NCI-H1694 (cell line): ENCODE results near the gene C1QL4.
"Not testable (repeated sequence)": the region's sequence is repeated elsewhere in the genome, so short reads cannot be mapped to it uniquely, and the experiment has no call there.

Experiments
- DNase-seq: peaks from one replicate; lab custom pipeline; 2025; lab: John Stamatoyannopoulos, UW

Gene C1QL4

DNA sequence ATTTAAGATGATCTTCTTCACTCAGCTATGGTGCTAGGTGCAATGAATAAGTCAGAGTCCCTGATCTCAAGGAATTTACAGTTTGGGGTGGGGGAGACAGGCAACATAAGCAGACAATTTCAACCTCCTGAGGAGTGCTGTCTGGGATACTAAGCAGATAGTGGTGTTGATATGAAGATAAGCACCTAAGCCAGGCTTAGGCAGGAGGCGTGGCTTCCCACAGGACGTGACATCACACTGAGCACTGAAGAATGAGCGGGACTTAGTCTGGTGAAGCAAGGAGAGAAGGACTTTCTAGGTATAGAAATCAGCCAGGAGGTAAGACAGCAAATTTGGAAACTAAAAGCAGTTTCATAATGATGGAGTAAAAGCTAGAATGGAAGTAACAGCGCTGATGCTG lies 35.2 kb downstream of the C1QL4 start:
- no peak for DNase-seq

DNA sequence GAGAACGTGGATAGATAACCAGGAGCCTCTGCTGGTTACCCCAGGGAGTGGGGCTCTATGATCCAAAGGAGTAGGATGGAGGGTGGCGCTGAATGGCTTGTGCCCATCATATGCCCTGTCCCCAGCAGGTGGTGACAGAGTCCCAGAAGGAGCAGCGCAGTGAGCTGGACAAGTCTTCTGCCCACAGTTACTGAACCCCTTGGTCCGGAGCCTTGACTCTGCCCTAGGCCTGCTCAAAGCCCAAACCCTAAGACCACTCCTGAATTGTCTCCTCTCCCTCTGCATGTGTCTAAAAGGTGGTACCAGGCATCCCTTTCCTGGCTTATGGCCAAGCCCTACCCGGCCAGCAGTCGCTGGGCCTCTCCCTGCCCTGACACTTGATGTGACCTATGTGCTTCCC lies 38.8 kb downstream of the C1QL4 start:
- DNase-seq = no peak

DNA sequence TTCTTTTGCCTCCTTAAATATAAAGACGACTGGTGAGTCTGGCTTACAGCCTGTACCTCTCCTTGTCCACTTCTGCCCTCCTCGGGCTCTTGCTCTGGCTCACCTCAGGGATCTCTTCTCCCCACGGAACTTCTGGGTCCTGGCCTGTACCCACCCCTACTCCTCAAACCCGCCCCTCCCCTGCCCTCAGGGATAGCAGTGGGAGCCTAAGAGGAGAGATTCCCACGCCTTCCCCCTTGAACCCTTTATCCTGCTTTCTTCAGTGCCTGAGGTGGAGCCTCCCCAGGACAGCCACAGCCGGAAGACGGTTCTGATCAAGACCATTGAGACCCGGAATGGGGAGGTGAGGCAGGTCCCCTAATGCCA lies 39.3 kb downstream of the C1QL4 start:
- no peak for DNase-seq

DNA sequence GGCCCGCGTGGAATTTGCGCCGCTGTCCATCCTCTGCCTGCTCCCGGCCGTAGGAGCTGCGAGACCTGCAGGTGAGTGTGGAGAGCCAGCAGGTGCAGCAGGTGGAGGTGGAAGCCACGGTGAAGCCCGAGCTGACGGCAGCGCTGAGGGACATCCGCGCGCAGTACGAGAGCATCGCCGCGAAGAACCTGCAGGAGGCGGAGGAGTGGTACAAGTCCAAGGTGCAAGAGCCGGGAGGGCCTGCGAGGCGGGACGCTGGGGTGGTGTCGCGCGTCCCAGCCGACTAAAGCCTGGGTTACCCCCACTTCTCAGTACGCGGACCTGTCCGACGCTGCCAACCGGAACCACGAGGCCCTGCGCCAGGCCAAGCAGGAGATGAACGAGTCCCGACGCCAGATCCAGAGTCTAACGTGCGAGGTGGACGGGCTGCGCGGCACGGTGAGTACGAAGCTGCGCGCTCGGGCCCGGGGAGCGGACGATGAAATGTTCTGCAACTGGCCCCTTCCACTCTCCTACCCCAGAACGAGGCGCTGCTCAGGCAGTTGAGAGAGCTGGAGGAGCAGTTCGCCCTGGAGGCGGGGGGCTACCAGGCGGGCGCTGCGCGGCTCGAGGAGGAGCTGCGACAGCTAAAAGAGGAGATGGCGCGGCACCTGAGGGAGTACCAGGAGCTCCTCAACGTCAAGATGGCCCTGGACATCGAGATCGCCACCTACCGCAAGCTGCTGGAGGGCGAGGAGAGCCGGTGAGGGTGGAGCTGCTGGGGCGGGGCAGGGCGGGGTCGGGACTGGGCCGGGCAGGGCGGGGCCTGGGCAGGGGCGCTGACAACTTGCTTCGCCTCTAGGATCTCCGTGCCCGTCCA lies 39.9 kb downstream of the C1QL4 start:
- DNase-seq = no peak

DNA sequence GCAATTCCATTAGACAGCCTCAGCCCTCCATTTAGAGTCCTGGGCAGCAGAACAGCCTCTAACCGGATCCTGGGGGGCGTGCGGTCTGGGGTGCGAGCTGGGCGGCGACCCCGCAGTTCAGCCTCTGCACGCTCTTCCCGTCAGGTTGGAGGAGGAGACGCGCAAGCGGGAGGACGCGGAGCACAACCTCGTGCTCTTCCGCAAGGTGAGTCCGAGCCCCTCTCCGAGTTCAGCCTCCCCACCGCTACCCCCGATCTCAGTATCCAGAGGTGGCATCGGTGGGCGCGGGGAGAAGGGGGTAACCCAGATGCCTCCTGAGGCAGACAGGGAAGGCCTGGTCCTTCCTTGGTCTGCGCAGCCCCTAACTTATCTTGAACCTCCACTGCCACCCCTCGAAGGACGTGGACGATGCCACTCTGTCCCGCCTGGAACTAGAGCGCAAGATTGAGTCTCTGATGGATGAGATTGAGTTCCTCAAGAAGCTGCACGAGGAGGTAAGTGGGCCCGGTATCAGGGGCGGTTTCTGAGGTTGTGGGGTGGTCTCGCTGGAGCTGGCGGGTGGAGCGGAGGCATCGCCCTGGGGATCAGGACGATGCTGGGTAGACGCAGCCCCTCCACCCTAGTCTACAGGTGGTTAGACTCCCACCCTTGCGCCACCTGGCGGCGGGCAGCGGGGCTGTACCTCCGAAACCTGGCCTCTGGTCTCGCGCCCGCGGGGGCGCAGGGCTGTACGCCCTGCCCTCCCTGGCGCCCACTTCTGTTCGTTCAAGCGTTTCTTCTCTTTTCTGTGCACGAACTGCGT lies 40.8 kb downstream of the C1QL4 start:
- DNase-seq = no peak

DNA sequence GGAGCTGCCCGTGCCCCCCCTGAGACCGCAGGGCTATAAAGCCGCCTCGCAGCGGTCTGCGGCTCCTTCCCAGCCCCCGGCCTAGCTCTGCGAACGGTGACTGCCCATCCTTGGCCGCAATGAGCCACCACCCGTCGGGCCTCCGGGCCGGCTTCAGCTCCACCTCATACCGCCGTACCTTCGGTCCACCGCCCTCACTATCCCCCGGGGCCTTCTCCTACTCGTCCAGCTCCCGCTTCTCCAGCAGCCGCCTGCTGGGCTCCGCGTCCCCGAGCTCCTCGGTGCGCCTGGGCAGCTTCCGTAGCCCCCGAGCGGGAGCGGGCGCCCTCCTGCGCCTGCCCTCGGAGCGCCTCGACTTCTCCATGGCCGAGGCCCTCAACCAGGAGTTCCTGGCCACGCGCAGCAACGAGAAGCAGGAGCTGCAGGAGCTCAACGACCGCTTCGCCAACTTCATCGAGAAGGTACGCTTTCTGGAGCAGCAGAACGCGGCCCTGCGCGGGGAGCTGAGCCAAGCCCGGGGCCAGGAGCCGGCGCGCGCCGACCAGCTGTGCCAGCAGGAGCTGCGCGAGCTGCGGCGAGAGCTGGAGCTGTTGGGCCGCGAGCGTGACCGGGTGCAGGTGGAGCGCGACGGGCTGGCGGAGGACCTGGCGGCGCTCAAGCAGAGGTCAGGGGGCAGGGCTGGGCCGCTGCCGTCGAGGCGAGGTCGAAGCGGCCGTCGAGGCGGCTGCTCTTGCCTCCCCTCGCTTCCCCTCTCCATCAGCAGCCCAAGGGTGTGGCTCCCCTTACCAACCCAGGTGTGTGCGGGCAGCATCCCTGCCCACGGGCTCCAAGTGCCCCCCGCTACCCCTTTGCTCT lies 41.7 kb downstream of the C1QL4 start, which contains the start of gene PRPH:
Gene PRPH (plus strand): TSS at position 66 of the 855 bp plus-strand sequence. CDS start 54 bp downstream, at position 120.
- DNase-seq = no peak

DNA sequence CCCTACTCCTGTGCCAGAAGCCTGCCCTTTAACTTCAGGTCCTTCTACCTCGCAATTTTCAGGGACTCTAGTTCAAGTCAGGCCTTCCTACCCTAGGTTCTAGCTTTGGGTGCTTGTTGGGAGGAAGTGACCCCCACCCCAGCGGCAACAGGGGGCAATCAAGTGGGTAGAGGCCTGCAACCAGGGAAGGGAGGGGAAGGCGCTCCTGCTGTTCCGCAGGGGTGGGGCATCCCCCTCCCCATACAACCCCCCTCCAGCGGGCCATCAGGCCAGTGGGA lies 42.2 kb downstream of the C1QL4 start:
- no peak for DNase-seq

DNA sequence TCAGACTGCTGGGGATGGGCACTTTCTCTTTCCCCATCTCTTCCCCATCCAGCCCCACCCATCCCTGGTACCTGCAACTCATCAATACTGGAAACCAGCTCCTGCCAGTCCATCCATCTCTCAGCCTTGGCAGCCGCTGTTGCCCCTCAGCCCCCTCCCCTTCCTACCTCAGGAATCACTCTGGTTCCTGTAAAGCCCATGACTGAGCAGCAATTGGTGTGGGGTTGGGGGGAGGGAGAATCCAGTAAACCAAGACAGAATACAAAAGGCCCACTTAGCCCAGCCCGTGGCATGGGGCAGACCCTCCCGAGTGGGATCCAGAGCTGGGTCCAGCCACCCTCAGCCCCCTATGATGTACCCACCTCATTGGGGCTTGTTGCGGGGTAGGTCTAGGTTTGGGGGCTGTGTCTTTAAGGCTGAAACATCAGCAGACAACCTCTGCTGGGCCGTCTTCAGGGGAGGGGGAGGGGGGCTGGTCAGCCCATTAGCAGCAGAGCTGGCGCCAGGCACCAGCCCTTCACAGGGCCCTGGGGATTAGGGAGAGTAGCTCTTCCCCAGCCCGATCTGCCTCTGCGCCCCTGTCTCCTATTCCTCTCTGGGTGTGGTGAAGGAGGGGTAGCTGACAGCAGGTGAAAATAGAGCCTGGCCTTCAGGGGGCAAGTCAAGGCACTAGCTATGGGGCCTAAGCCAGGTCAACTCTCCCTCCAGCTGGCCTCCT lies 42.7 kb downstream of the C1QL4 start:
- DNase-seq = no peak

DNA sequence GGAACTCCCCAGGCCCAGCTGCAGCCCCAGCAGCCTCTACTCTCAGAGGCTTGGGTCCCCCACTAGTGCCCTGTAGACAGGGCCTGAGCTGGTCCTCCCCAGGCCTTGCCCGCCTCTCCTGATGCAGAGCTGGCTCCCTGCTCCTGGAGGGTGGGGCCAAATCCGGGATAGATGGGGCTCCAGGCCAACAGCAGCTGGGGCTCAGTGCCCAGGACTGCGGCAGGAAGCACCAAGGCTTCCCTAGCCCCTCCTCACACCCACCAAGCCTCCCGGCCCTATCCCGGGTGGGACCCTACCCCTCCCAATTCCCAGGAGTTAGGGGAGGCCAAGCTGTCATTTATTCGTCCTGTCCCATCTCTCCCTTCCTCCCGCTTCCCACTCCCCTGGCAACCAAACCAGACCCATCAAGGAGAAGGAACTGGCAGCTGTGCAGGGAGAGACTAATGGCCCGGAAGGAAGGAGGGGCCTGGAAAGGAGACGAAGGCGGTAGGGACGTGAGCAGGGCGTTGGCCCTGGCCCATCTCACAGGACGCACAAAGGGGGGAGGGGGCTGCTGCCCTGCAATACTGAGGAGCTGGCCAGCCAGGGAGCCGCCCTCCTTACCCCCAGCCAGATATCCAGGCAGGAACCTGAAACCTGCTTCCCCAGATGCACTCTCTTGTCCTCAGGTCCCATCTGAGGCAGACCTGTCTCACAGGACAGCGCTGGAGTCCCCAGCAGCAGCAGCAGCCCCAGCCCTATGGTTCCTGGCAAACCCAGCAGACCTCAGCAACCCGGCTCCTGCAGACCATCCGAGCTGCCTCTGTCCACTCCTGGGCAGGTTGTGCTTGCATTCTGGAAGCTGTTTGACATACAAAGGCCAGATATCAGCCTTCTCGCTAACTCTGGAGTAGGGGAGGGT lies 43.7 kb downstream of the C1QL4 start:
- peak; percentile 93 for DNase-seq

DNA sequence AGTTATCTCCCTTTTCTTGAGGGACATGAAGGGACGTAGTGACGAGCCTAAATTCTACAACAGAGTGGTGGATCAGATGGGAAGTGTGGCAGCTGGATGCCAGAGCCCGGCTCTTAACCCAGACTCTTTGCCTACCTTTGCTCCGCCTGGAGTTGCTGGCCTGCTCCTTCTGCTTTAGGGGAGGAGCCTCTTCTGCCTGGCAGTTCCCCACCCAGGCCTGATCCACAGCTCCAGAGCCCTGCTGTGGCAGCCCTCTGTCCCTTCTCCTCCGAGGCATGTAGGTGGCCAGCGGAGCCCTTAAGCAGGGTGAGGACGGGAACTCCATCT lies 44.3 kb downstream of the C1QL4 start:
- peak; percentile 57 for DNase-seq

DNA sequence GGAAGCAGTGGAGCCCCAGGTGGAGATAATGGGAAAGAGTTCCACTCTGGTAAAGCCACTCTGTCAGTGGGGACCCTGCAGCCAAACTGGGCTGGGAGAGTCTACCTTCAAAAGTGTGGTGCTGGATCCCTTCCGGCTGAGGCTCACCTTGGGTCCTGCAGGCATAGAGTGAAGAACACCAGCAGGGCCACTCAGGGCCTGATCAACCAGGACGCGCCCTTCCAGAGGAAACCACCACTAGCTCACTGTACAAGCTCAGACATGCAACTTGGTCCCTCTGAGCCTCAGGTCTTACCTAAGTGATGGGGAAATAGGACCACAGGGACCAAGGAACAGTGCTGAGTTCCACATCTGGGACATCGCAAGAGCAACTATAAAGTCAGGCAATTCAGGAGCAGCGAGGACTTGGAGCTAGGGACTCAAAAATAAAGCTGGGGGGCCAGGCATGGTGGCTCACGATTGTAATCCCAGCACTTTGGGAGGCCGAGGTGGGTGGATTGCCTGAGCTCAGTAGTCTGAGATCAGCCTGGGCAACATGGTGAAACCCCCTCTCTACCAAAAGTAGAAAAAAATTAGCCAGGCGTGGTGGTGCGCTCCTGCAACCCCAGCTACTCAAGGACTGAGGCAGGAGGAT lies 47.9 kb downstream of the C1QL4 start:
- no peak for DNase-seq

DNA sequence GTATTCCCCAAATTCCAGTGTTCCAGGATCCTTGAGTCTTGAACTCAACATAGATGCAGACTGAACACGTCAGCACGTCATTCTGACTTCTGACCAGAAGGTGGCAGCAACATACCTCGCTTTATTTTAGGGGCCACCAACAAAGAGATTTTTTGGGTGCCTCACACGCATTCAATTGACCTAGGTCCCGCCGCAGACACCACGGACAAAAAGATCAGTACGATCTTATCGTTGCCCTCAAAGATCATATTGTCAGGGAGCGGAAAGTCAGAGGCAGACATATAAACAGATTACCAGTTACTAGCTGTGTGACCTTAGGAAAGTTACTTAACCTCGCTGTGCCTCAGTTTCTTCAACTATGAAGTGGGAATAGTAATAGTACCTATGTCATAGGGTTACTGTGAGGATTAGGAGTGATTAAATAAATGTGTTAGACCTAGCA lies 48.6 kb downstream of the C1QL4 start:
- peak; percentile 34 for DNase-seq

DNA sequence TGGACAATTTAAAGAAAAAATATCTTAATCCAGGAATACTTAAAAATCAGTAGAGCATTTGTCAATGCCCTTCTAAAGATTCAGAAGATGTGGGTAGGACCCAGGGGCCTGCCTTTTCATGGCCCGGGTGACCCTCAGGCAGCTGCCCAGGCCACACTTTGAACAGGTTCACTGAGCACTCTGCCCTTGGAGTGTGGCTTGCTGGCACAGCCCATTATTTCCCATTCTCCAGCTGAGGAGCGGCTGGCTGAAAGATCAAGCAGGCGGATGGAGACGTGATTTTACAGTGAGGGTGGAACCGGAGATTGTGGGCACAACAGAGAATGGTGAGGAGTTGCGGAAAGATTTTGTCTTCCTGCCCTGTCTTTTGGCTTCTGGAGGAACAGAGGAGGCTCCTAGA lies 49.1 kb downstream of the C1QL4 start:
- no peak for DNase-seq

DNA sequence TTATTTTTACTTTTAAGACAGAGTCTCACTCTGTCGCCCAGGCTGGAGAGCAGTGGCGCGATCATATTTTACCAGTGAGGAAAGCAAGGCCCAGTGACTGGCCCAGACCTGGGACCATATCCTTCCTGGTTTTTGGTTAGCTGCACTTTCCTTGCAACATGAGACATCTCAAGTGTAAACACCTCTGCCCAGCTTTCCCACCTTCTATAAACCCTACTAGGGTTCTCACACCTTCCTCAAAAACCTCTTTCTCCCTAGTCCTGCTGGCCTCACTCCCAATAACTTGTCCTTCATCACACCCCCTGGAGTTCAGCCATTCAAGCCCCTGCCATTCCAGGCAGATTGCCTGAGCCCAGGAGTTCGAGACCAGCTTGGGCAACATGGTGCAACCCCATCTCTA lies 52.3 kb downstream of the C1QL4 start:
- DNase-seq = no peak

DNA sequence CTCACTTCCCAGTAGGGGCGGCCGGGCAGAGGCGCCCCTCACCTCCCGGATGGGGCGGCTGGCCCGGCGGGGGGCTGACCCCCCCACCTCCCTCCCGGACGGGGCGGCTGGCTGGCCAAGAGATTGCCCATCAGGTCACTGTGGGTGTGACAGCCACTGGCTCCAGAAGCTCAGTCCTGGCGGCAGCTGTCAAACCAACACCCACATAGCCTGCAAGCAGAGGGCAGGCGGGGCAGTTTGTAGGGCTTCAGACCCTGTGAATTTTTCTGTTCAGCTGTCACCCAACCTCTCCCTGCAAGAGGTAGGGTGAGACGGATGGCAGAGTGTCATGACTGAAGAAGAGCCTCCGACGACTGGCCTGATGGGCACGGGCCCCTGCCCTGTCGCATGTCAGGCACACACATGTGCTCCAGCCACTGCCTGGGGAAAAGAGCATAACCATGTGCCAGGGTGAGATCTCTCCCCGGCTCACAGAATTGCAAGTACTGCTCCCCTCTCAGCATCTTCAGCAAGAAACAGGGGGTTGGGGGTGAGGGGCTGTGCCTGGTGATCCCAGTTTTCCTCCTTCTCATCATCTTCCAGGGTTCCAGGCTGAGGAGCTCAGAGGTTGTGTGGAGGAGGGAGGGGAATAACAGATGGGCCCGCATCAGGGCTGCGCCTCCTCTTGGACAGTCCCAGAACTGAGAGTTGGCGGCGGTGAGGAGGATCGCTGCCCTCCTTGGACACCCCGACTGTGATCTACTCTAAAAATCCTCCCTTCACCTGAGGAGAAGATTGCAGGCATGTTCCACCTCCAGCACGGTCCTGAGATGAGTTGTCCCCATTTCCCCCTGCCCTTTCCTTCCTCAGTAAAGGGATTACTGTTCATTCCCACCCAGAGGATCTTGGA lies 53.2 kb downstream of the C1QL4 start:
- DNase-seq = no peak

DNA sequence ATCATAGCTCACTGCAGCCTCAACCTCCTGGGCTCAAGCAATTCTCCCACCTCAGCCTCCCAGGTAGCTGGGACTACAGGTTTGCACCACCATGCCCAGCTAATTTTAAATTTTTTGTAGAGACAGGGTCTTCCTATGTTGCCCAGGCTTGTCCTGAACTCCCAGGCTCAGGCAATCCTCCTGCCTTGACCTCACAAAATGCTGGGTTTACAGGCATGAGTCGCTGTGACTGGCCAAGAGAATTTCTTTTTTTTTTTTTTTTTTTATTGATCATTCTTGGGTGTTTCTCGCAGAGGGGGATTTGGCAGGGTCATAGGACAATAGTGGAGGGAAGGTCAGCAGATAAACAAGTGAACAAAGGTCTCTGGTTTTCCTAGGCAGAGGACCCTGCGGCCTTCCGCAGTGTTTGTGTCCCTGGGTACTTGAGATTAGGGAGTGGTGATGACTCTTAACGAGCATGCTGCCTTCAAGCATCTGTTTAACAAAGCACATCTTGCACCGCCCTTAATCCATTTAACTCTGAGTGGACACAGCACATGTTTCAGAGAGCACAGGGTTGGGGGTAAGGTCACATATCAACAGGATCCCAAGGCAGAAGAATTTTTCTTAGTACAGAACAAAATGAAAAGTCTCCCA lies 54.1 kb downstream of the C1QL4 start:
- not testable (repeated sequence) for DNase-seq
